ENCODE data around the gene FRMPD1. TPM values are rescaled to one million over a fixed set of nuclear protein-coding genes. Genes with fewer than 3 reads are reported as not detected.

FRMPD1 gene
- total RNA-seq, 1 donor from 2014 or later, result not detected

DNA sequence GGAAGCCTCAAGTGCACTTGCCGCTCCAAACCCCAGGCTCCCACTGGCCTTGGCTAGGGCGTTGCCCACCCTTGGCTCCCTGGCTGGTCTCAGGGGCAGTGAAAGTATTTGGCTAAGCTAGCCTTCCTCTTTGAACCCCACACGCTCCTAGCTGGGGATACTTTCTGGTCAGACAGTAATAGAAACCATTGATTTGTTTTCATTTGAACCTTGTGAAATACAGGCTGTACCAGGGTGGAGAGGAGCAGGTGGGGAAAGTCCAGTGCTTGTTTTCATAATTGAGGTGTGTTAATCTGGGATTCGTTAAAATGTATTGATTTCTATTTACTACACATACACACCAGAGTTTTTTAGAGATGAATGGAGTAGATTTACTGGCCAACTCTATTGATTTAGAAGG, 57.0 kb downstream of the FRMPD1 start:
- TF ChIP-seq, protein P1, sequence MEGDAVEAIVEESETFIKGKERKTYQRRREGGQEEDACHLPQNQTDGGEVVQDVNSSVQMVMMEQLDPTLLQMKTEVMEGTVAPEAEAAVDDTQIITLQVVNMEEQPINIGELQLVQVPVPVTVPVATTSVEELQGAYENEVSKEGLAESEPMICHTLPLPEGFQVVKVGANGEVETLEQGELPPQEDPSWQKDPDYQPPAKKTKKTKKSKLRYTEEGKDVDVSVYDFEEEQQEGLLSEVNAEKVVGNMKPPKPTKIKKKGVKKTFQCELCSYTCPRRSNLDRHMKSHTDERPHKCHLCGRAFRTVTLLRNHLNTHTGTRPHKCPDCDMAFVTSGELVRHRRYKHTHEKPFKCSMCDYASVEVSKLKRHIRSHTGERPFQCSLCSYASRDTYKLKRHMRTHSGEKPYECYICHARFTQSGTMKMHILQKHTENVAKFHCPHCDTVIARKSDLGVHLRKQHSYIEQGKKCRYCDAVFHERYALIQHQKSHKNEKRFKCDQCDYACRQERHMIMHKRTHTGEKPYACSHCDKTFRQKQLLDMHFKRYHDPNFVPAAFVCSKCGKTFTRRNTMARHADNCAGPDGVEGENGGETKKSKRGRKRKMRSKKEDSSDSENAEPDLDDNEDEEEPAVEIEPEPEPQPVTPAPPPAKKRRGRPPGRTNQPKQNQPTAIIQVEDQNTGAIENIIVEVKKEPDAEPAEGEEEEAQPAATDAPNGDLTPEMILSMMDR (IDR thresholded peaks at IDR 0.05), result no peak
- ATAC-seq, result no peak
- Histone ChIP-seq H3K27me3 (peaks cover 10% of the 10 kb centered on the region), H3K9me3 (no peaks in the 10 kb centered on the region), H3K4me1 (no peaks in the 10 kb centered on the region), H3K36me3 (no peaks in the 10 kb centered on the region), H3K27ac (no peak overlapping the region), H3K4me3 (no peak overlapping the region)
- no peak for DNase-seq
- intact Hi-C loops (cut with DNase I), result no loop called here

DNA sequence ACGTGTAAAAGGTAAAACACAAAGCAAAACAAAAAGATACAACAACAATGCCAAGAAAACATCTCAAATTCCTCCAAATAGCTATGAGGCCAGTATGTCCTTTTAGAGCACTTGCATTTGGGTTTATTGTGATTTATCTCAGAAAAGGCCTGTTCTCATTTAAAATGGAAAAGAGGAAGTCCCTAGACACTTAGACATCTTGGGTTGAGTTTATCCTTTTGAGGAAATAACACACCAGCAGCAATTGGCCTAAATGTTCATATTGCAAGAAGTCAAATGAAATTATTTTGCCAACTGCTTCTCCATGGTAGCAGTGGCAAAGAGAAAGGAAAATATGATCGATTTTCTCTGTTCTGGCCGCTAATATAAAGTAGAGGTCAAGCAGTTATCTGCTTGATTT, 59.3 kb downstream of the FRMPD1 start:
- intact Hi-C loops (cut with DNase I), result no loop called here
- TF ChIP-seq, protein P1 (IDR thresholded peaks at IDR 0.05), result no peak
- no peaks in the 10 kb centered on the region for H3K9me3 ChIP-seq
- H3K27me3 ChIP-seq, result peaks cover 10% of the 10 kb centered on the region
- no peak overlapping the region for H3K4me3 ChIP-seq
- no peak for DNase-seq
- H3K36me3 ChIP-seq, result no peaks in the 10 kb centered on the region
- H3K27ac ChIP-seq, result no peak overlapping the region
- ATAC-seq, result no peak
- H3K4me1 ChIP-seq, result no peaks in the 10 kb centered on the region

DNA sequence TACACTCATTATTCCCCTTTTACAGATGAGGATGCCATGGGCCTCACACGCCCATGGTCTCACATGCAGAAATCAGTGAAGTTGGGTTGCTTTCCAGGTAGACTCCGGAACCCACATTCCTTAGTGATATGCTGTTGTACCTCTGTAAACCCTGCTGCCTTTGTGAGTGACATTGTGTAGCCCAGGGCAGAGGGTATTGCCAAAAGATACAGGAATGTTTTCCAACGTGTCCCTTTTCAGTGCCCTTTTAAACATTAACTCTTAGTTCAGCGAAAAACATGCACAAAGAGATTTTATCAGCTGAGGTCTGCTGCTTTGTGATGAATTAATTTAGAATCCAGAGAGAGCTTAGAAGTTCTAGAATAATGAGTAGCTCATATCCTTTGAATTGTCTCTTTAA, 64.5 kb downstream of the FRMPD1 start:
- H3K27ac ChIP-seq, result no peak overlapping the region
- H3K36me3 ChIP-seq, result no peaks in the 10 kb centered on the region
- H3K4me3 ChIP-seq, result no peak overlapping the region
- intact Hi-C loops (cut with DNase I), result no loop called here
- DNase-seq, result no peak
- ATAC-seq, result no peak
- H3K27me3 ChIP-seq, result no peaks in the 10 kb centered on the region
- H3K4me1 ChIP-seq, result no peaks in the 10 kb centered on the region
- TF ChIP-seq, protein P1 (IDR thresholded peaks at IDR 0.05), result no peak
- H3K9me3 ChIP-seq, result no peaks in the 10 kb centered on the region

DNA sequence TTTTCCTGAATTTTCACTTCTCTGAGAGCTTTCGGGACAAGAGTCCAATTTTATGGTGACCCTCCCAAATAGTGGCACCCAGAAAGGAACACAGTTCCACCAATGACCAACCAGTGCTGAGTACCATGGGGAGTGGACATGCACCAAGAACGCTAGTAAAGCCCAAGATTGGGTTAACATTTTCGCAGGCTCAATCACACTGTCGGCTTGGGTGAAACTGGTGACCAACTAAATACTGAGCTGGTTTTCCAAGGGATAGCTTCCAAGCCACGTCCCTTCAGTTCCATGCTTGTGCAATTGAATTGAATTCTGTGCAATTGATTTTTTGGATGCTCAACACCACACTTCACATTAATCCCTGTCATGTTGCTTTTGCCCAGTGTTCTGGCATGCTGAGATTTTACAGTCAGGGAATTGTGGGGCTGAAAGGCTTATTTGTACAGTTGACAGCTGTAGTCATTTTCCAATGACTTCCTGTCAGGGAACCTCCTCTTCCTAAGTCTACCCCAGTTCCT, 65.3 kb downstream of the FRMPD1 start:
- Histone ChIP-seq H3K27me3 (no peaks in the 10 kb centered on the region), H3K4me3 (no peak overlapping the region), H3K27ac (no peak overlapping the region), H3K36me3 (no peaks in the 10 kb centered on the region), H3K9me3 (no peaks in the 10 kb centered on the region), H3K4me1 (no peaks in the 10 kb centered on the region)
- TF ChIP-seq, protein P1 (IDR thresholded peaks at IDR 0.05), result no peak
- intact Hi-C loops (cut with DNase I), result no loop called here
- ATAC-seq, result no peak
- no peak for DNase-seq

DNA sequence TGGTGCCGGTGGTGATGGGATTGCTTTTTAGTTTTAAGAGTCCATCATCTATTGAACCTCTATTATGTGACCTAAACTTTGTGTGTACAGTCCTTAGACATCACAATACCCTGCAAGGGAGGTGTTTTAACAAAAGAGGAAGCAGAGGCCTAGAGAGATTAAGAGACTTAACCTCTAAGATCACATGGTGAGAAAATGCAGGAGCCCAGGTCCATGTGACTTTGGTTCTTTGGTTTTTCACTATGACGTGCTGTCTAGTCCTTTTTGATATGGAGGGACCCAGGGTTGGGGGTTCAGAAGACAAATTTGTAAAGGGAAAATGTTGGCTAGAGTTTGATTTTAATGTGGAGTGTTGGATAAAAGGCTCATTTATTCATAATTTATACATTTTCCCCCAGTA, 68.8 kb downstream of the FRMPD1 start:
- no peak overlapping the region for H3K4me3 ChIP-seq
- no peaks in the 10 kb centered on the region for H3K9me3 ChIP-seq
- ATAC-seq, result no peak
- intact Hi-C loops (cut with DNase I), result no loop called here
- H3K4me1 ChIP-seq, result no peaks in the 10 kb centered on the region
- TF ChIP-seq, protein P1 (IDR thresholded peaks at IDR 0.05), result no peak
- no peak for DNase-seq
- H3K27ac ChIP-seq, result no peak overlapping the region
- no peaks in the 10 kb centered on the region for H3K27me3 ChIP-seq
- H3K36me3 ChIP-seq, result no peaks in the 10 kb centered on the region

DNA sequence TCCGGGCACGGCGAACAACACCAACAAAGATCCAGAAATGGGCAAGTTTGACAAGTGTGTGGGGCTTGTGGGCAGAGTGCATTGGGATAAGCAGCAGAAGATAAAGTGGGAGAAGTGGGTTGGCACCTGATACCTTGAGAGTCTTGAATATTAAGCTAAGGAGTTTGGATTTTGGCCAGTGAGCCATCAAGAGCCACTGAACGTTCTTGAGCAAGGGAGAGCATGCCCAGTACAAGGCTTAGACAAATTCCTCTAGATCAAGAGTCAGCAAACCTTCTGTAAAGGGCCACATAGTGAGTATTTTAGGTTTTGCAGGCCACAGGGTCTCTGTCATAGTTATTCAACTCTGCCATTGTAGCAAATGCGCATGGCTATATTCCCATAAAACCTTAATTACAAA, 76.3 kb downstream of the FRMPD1 start:
- H3K4me3 ChIP-seq, result no peak overlapping the region
- ATAC-seq (peak; percentile 71), DNase-seq (no peak)
- intact Hi-C loops (cut with DNase I), result no loop called here
- H3K27ac ChIP-seq, result no peak overlapping the region
- no peaks in the 10 kb centered on the region for H3K36me3 ChIP-seq
- TF ChIP-seq, protein P1 (IDR thresholded peaks at IDR 0.05), result no peak
- H3K4me1 ChIP-seq, result no peaks in the 10 kb centered on the region
- H3K27me3 ChIP-seq, result peaks cover 26% of the 10 kb centered on the region
- H3K9me3 ChIP-seq, result no peaks in the 10 kb centered on the region

Data from upper lobe of right lung (tissue), 1 donor.